ENCODE data around the gene ZNF768. TPM values are rescaled to one million over a fixed set of nuclear protein-coding genes. Genes with fewer than 3 reads are reported as not detected.
"Not testable (repeated sequence)": the region's sequence is repeated elsewhere in the genome, so short reads cannot be mapped to it uniquely, and the experiment has no call there.

Gene ZNF768
- total RNA-seq, 4 donors from 2014 or later = 8.8 to 41.3 (median 28.5) TPM

DNA sequence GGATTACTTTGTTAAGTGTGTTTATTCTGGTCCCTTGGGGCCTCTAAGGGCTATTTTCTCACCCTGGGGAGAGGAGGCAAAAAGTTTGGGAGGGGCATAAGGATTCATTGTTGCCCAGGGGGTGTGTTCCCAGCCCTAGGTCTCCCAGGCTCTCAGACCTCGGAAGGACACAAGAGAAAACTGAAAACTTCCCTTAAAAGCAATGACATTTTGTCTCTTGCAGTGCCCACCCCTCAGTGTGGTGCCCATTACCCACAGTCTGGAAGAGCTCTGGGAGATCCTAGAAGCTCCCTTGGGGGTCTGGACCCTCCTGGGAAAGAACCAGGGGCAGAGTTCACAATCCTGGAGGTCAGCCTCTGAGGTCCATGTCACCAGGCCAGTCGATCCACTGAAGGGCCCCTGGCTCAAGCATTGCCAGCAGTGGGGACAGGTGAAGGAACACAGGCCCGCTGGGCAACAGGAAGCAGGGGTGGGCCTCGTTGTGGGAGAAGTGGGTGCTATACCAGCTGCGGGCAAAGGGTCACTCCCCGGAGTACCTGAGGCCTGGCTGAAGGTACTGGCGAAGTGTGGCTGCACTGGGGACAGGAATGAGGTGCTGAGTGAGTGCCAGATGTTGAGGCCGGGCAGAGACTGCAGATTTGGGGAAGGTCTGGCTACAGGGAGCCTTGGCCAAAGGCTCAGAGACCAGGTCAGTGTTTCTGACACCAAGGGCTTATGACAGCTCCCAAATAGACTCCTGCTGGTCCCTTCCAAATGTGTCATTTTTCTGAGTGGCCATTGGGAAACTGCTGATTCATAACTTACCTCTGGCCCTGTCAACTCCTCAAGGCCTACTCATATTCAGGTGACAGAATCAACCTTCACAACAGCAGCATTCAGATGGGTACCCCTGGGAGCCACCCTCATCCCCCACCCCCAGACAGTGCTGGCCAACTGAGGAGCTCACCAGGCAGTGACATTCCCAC is 12.9 kb upstream of the ZNF768 start:
- H3K36me3 ChIP-seq = no peaks in the 10 kb centered on the region
- TF ChIP-seq, protein P1, sequence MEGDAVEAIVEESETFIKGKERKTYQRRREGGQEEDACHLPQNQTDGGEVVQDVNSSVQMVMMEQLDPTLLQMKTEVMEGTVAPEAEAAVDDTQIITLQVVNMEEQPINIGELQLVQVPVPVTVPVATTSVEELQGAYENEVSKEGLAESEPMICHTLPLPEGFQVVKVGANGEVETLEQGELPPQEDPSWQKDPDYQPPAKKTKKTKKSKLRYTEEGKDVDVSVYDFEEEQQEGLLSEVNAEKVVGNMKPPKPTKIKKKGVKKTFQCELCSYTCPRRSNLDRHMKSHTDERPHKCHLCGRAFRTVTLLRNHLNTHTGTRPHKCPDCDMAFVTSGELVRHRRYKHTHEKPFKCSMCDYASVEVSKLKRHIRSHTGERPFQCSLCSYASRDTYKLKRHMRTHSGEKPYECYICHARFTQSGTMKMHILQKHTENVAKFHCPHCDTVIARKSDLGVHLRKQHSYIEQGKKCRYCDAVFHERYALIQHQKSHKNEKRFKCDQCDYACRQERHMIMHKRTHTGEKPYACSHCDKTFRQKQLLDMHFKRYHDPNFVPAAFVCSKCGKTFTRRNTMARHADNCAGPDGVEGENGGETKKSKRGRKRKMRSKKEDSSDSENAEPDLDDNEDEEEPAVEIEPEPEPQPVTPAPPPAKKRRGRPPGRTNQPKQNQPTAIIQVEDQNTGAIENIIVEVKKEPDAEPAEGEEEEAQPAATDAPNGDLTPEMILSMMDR (IDR thresholded peaks at IDR 0.05) = no peak
- no peak for TF ChIP-seq POLR2A (IDR thresholded peaks at IDR 0.05)
- no peak for DNase-seq
- no peaks in the 10 kb centered on the region for H3K9me3 ChIP-seq
- intact Hi-C loops (cut with DNase I; ENCODE audit: low total_unique reads) = no loop called here
- no peaks in the 10 kb centered on the region for H3K27me3 ChIP-seq
- no peak overlapping the region for H3K4me3 ChIP-seq
- H3K4me1 ChIP-seq = no peaks in the 10 kb centered on the region
- H3K27ac ChIP-seq = no peak overlapping the region

DNA sequence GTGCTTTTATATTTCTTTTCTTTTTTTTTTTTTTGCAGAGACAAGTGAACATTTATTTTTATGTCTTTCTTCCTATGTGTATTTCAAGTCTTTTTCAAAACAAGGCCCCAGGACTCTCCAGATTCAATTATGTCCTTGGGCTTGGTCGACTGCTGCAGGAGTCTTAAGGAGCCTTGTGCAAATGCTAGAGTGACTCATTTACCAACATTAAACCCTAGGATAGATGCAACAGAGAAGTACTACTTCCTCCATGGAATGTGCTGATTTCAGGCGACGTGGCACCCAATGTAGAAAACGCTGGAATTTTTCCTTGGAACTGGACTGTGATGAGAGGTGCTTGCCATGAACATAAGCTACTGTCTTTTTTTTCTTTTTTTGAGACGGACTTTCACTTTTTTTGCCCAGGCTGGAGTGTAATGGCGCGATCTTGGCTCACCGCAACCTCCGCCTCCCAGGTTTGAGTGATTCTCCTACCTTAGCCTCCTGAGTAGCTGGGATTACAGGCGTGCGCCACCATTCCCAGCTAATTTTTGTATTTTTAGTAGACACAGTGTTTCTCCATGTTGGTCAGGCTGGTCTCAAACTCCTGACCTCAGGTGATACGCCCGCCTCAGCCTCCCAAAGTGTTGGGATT is 10.1 kb upstream of the ZNF768 start:
- H3K4me1 ChIP-seq; H3K4me3 ChIP-seq; H3K9me3 ChIP-seq; intact Hi-C loops (cut with DNase I; ENCODE audit: low total_unique reads); DNase-seq; H3K27me3 ChIP-seq; H3K36me3 ChIP-seq: not testable (repeated sequence)
- H3K27ac ChIP-seq = peak overlapping the region in 1 of 2 donors; percentile 96

DNA sequence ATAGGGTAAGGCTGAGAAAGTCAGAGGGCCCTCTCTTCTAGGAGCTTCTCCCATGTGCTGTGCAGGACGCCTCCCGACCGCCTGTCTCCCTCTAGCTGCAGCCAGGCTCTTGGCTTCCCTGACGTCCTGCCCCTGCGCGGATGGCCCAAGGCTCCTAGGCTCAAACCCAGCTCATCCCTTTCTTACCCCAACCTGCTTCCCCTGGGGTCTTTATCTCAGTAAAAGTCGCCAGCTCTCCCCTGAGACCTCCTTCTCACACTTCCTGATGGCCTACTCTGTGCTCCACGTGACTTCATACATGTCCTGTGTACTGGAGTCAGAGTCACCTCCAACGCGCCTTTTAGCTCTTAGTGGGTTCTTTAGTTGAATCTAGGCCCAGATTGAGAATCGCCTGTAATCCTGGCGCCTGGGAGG is 9.4 kb upstream of the ZNF768 start:
- intact Hi-C loops (cut with DNase I; ENCODE audit: low total_unique reads) = no loop called here
- DNase-seq = peak; percentile 67 to 68
- H3K36me3 ChIP-seq = no peaks in the 10 kb centered on the region
- no peak for TF ChIP-seq POLR2A (IDR thresholded peaks at IDR 0.05)
- TF ChIP-seq, protein P1 (IDR thresholded peaks at IDR 0.05) = peak; percentile 55 to 71 (median 66)
- peak overlapping the region; percentile 91 to 96 for H3K27ac ChIP-seq
- H3K27me3 ChIP-seq = no peaks in the 10 kb centered on the region
- peak overlapping the region; percentile 51 to 81 for H3K4me3 ChIP-seq
- H3K9me3 ChIP-seq = no peaks in the 10 kb centered on the region
- H3K4me1 ChIP-seq = no peaks in the 10 kb centered on the region

DNA sequence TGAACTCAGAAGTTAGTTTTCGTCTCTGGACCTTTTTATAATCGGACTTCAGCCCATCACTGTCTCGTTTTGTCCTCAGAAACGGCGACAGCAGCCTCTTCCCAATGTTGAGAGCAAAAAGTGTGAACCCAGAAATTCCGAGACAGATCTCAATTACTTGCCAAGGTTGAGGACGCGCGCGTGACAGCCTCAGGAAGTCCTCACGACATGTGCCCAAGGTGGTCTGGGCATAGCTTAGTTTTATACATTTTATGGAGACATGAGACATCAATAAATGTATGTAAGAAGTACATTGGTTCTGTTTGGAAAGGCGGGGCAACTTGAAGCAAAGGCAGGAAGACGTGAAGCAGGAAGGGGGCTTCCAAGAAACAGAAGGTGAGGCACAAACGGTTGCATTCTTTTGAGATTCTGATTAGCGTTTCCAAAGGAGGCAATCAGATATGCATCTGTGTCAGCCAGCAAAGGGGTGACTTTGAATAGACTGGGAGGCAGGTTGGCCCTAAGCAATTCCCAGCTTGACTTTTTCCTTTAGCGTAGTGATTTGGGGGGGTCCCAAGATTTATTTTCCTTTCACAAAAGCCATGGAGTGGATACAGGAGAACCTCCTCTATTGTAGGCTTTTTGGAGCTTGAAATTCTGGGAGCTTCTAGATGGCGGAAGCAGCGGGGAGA is 8.9 kb upstream of the ZNF768 start:
- DNase-seq = no peak
- Histone ChIP-seq H3K4me1 (no peaks in the 10 kb centered on the region), H3K27me3 (no peaks in the 10 kb centered on the region), H3K4me3 (peak overlapping the region; percentile 51 to 81), H3K27ac (peak overlapping the region; percentile 91 to 96), H3K9me3 (no peaks in the 10 kb centered on the region), H3K36me3 (no peaks in the 10 kb centered on the region)
- intact Hi-C loops (cut with DNase I; ENCODE audit: low total_unique reads) = no loop called here
- TF ChIP-seq, protein P1 (IDR thresholded peaks at IDR 0.05) = no peak
- no peak for TF ChIP-seq POLR2A (IDR thresholded peaks at IDR 0.05)

DNA sequence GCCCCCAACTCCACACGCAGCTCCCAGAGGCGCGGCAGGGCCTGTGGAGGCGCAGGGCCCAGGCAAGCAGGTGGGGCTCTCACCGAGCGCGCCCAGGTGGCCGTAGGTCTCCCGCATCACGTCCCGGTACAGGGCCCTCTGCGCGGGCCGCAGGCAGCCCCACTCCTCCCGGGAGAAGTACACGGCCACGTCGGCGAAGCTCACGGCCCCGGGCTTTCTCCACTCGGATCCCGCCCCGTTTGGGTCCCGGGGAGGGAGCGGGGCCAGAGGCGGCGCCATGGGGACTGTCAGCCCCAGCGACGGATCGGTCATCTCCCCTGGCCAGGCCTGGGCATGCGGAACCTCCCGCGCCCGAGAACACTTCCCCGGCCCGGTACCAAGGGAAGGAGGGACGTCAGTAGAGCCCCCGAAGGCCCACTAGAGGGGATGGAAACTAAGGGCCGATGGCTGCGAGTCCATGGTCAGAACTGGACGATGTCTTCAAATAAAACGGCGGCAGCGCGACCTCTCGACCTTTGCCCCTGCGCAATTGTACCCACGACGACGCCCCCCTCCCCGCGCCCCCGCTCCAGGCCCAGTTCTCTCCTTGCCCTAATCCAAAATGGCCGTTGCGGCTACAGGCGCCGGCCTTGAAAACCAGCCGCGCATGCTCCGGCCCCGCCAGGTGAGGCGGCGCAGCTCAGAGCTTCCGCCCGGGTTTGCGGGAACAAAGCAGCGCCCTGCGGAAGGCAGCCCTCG is 8.2 kb upstream of the ZNF768 start, which contains the start of gene ZNF747:
Gene ZNF747, minus strand, starts transcription at position 491 of the 738 bp plus-strand sequence. Its CDS starts 179 bp downstream, at position 312.
- Histone ChIP-seq H3K27me3 (no peaks in the 10 kb centered on the region), H3K36me3 (no peaks in the 10 kb centered on the region), H3K4me1 (no peaks in the 10 kb centered on the region), H3K9me3 (no peaks in the 10 kb centered on the region), H3K4me3 (peak within 1 kb of the TSS; percentile 51 to 81), H3K27ac (peak within 1 kb of the TSS; percentile 91 to 96)
- TF ChIP-seq, protein P1 (IDR thresholded peaks at IDR 0.05) = peak in 1 of 4 experiments; percentile 22
- TF ChIP-seq POLR2A (IDR thresholded peaks at IDR 0.05) = peak; percentile 56 to 59
- peak; percentile 93 to 94 for DNase-seq
- intact Hi-C loops (cut with DNase I; ENCODE audit: low total_unique reads) = no loop called here

All from uterus (tissue), 4 donors.